ENCODE data around the gene PGC. TPM values are rescaled to one million over a fixed set of nuclear protein-coding genes. Genes with fewer than 3 reads are reported as not detected.

Gene PGC
- total and polyA plus RNA-seq, 9 of the 15 experiments (the other 6 are each of a cell fraction or from before 2014, with no cell fraction given), result 0.17 to 0.40 TPM; not detected in 7

GRCh38 chr6:41787219-41787917 lies 40.2 kb upstream of the PGC start, which contains the start of gene TOMM6 (continued):
- TF ChIP-seq RFX5 (IDR thresholded peaks at IDR 0.05; ENCODE audit: low read depth, low read length) (no peak), SREBF2 (CRISPR knock-in tag; IDR thresholded peaks at IDR 0.05) (no peak), ZNF639 (CRISPR knock-in tag; conservative IDR thresholded peaks at IDR 0.05 in 1 of 2, IDR thresholded peaks at IDR 0.05 in 1 of 2) (peak in 1 of 2 experiments; percentile 97; a peak in 2 of 4 replicates), TFAM (CRISPR knock-in tag; conservative IDR thresholded peaks at IDR 0.05) (no peak), JUN (IDR thresholded peaks at IDR 0.05; ENCODE audit: borderline replicate concordance, low read depth, low read length) (peak; percentile 68; the same call in 1 of the 2 replicates), JUN (CRISPR knock-in tag; IDR thresholded peaks at IDR 0.05; ENCODE audit: borderline replicate concordance) (no peak; the same call in 1 of the 2 replicates), NCOR1 (IDR thresholded peaks at IDR 0.05) (peak; percentile 43), MGA (IDR thresholded peaks at IDR 0.05) (peak; percentile 67; the same call in 1 of the 2 replicates), SMARCA4 (IDR thresholded peaks at IDR 0.05) (peak; percentile 54; the same call in 1 of the 2 replicates), MLX (CRISPR knock-in tag; conservative IDR thresholded peaks at IDR 0.05) (0 out of 4 replicates have a peak, but pooled peaks of 1 of the 2 experiments have one; percentile 77), RCOR1 (IDR thresholded peaks at IDR 0.05; ENCODE audit: borderline replicate concordance in 1 of 2, low read depth in 2 of 2, low read length in 2 of 2) (peak in 1 of 2 experiments; percentile 55; a peak in 1 of 4 replicates), SMC3 (conservative IDR thresholded peaks at IDR 0.05; ENCODE audit: insufficient read depth, low read depth, low read length) (peak; percentile 41; the same call in 1 of the 2 replicates), KLF6 (CRISPR knock-in tag; IDR thresholded peaks at IDR 0.05; ENCODE audit: borderline replicate concordance) (0 out of 2 replicates have a peak, but pooled peaks have one; percentile 3)
